CD4-positive, alpha-beta memory T cell (primary cell): ENCODE results near the gene GUCY2D. TPM values are rescaled to one million over a fixed set of nuclear protein-coding genes. Genes with fewer than 3 reads are reported as not detected.
"Not testable (repeated sequence)": the region's sequence is repeated elsewhere in the genome, so short reads cannot be mapped to it uniquely, and the experiment has no call there.

Experiments used
- CTCF ChIA-PET: fragments of 350-600 bp; sonication (Branson Sonifier 250); formaldehyde crosslinking; loops from one replicate; lab custom pipeline; 2021; ENCODE audit warnings: inconsistent platforms; ENCODE audit not compliant: partially characterized antibody; lab: Charles Lee
- POLR2A ChIA-PET: fragments of 350-600 bp; sonication (Branson Sonifier 250); formaldehyde crosslinking; loops from one replicate; lab custom pipeline; 2021; ENCODE audit not compliant: partially characterized antibody; lab: Charles Lee
- DNase-seq, 5 donors: peaks; one replicate each; pipeline versions ENCODE4 v3.0.0 to v3.0.0-alpha.2; 2020 to 2022; ENCODE audit warnings: mixed read lengths in 1 of 5
- H3K27ac ChIP-seq: one replicate; pipeline ENCODE4 v1.7.0; 2013; ENCODE audit warnings: low read depth, low read length
- H3K27me3 ChIP-seq: 2 replicates; pipeline ENCODE4 v1.7.0; 2013; ENCODE audit warnings: mild to moderate bottlenecking, low read length, moderate library complexity; ENCODE audit not compliant: insufficient read depth
- H3K36me3 ChIP-seq: 2 replicates; pipeline ENCODE4 v1.7.0; 2013; ENCODE audit warnings: mild to moderate bottlenecking, low read length, moderate library complexity; ENCODE audit not compliant: insufficient read depth
- H3K4me1 ChIP-seq: 2 replicates; pipeline ENCODE4 v1.7.0; 2013; ENCODE audit warnings: mild to moderate bottlenecking, low read length, moderate library complexity; ENCODE audit not compliant: insufficient read depth
- H3K4me3 ChIP-seq, 2 donors: one replicate each; pipeline ENCODE4 v1.7.0; 2013; ENCODE audit warnings: low read length in 2 of 2, mild to moderate bottlenecking in 1 of 2
- H3K9me3 ChIP-seq, 2 donors: one replicate each; pipeline ENCODE4 v1.7.0; 2013; ENCODE audit warnings: low read length in 2 of 2, control low read depth in 1 of 2; ENCODE audit not compliant: control insufficient read depth in 1 of 2
- H3K27ac Mint-ChIP-seq, 7 donors: one replicate each; pipeline ENCODE4 v1.8.0; 2020 to 2021; ENCODE audit warnings: mixed read lengths in 7 of 7, mild to moderate bottlenecking in 6 of 7, inconsistent platforms in 3 of 7, moderate library complexity in 3 of 7
- H3K27me3 Mint-ChIP-seq, 2 donors: one replicate each; pipeline ENCODE4 v1.8.0; 2020 to 2021; ENCODE audit warnings: mixed read lengths in 2 of 2
- H3K36me3 Mint-ChIP-seq, 2 donors: one replicate each; pipeline ENCODE4 v1.8.0; 2020 to 2021; ENCODE audit warnings: mixed read lengths in 2 of 2, inconsistent platforms in 1 of 2, mild to moderate bottlenecking in 1 of 2
- H3K4me1 Mint-ChIP-seq, 4 donors: one replicate each; pipeline ENCODE4 v1.8.0; 2020 to 2021; ENCODE audit warnings: mixed read lengths in 4 of 4, mild to moderate bottlenecking in 1 of 4
- H3K4me3 Mint-ChIP-seq, 8 donors: one replicate each; pipeline ENCODE4 v1.8.0; 2020 to 2021; ENCODE audit warnings: mixed read lengths in 8 of 8, mild to moderate bottlenecking in 7 of 8, moderate library complexity in 6 of 8, inconsistent platforms in 3 of 8
- H3K9me3 Mint-ChIP-seq, 8 donors: one replicate each; pipeline ENCODE4 v1.8.0; 2020 to 2021; ENCODE audit warnings: mixed read lengths in 8 of 8, mild to moderate bottlenecking in 5 of 8, inconsistent platforms in 3 of 8, moderate library complexity in 1 of 8
- intact Hi-C: fragments of 100-400 bp; cut with micrococcal nuclease; formaldehyde crosslinking; loops from one replicate; pipeline ENCODE4 v1.15.1; 2023
- polyA plus RNA-seq, 2 donors: library from polyadenylated mRNA; unstranded; fragments of 300-500 nt; fragmentation: Illumina TruSeq; gene quantifications; one replicate each; pipeline ENCODE4 v1.2.3, GENCODE V29; 2021
- total RNA-seq, 2 experiments: library from RNA; stranded (reverse); gene quantifications; one replicate each; pipeline ENCODE4 v1.2.3, GENCODE V29; 2021

GUCY2D gene
- total and polyA plus RNA-seq, 4 experiments from 2014 or later, result 0.18 TPM; not detected in 2

DNA sequence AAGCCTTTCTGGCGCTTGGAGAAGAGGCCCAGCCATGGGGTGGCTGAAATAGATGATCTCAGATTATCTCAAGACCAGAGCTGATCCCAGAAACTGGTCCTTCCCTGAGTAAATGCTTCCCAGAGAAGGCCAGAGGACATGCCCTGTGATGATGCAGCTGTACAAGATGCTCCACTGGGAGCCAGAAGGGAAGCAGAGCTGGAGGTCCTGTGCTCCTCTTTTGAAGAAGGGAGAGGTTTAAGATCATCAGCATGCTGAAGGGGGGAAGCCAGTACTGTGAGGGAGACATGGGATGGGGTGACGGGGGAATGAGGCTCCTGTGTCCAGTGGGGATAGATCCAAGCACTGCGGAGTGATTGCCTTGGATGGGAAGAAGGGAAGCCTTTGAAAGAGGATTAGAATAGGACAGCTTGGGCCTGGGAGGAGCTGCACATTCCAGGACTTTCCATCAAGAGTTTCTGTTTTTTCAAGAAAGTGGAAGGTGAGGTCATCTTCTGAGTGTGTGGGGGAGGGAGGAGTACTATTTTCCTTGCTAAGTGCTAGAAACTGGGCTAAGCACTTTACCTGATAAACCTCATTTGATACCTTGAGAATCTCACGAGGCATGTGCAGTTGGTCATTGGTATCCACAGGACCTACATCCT, 20.1 kb downstream of the GUCY2D start:
- no peak overlapping the region for H3K4me3 ChIP-seq

DNA sequence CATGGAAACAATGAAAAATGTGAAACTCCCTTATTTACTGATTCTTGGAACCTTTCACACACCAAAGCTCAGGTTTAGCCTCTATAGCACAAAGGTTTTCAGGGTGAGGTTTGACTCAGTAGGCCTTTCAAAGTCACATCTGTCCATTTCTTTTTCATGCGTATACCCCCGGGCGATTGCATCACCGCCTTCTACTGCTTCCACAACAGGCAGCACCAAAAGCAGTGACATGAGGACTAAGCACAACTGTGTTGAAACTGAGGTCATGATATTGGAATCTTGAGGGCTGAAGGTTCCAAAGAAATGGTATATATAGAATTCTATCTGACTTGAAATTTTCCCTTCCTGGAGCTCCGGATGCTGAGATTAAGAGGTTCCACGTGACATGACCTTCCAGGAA, 21.7 kb downstream of the GUCY2D start:
- H3K27me3 ChIP-seq, H3K4me3 Mint-ChIP-seq, H3K27ac ChIP-seq, DNase-seq, H3K9me3 Mint-ChIP-seq, H3K4me1 ChIP-seq, H3K27ac Mint-ChIP-seq, H3K36me3 Mint-ChIP-seq, H3K9me3 ChIP-seq, POLR2A ChIA-PET, H3K4me1 Mint-ChIP-seq, H3K4me3 ChIP-seq, H3K36me3 ChIP-seq, intact Hi-C loops: not testable (repeated sequence)
- peaks cover 21 to 37% of the 10 kb centered on the region in 2 donors for H3K27me3 Mint-ChIP-seq
- CTCF ChIA-PET, result interaction anchor here (2.1 kb wide), 1 partner anchor 34 kb away, joined by 4 read pairs; no protein-coding TSS in a partner anchor

More for the DNA sequence above, 20.1 kb downstream of the GUCY2D start:
- Mint-ChIP-seq H3K4me3 (no peak overlapping the region), H3K36me3 (no peaks in the 10 kb centered on the region), H3K27me3 (peaks cover 11 to 25% of the 10 kb centered on the region in 2 donors), H3K9me3 (no peaks in the 10 kb centered on the region), H3K4me1 (no peaks in the 10 kb centered on the region), H3K27ac (peak overlapping the region in 1 of 7 donors; percentile 14)
- Histone ChIP-seq H3K27me3 (no peaks in the 10 kb centered on the region), H3K27ac (no peak overlapping the region), H3K4me1 (no peaks in the 10 kb centered on the region), H3K36me3 (no peaks in the 10 kb centered on the region), H3K9me3 (no peaks in the 10 kb centered on the region)
- no peak for DNase-seq
- CTCF ChIA-PET, result interaction anchor here (1.4 kb wide), 1 partner anchor 13 kb away, joined by 3 read pairs; no protein-coding TSS in a partner anchor
- POLR2A ChIA-PET, result no interaction called here
- intact Hi-C loops, result no loop called here

DNA sequence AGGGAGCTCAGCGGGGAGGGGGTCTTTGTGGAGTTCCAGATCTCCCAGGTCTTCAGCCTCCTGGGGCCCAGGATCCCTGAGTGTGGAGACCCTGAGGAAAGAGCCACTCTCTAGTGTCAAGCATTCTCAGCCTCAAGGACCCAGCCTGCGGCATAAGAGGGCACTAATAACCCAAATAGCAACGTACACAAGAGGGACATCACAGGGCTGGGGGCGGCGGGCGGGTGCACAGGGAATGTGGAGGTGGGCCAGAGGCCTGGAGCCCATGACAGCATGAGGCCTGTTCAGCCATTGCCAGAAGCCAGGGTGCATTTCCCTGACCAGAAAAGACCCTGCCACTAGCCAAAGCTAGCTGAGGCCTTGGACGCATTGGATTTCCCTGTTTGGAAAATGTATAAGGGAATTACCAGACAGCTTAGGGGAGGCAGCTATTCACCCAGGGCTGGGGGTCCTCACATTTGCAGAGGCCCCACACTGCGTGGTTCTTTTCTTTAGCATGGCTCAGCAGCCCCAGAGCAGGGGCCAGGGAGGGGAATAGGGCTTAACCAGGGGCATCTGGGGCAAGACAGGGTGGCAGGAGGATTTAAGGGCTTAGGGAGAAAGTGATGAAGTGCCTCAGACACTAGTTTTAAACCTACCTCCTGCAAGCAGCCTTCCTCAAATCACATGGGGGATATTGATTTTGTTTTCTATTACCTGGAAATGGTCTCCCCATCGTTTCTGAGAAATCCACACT, 22.9 kb downstream of the GUCY2D start:
- ChIA-PET POLR2A (no interaction called here), CTCF (interaction anchor here (2.1 kb wide), 1 partner anchor 35 kb away, joined by 4 read pairs; no protein-coding TSS in a partner anchor)
- no peaks in the 10 kb centered on the region for H3K4me1 Mint-ChIP-seq
- Histone ChIP-seq H3K4me3 (no peak overlapping the region), H3K9me3 (no peaks in the 10 kb centered on the region), H3K27me3 (peaks cover 5% of the 10 kb centered on the region), H3K36me3 (no peaks in the 10 kb centered on the region), H3K4me1 (no peaks in the 10 kb centered on the region), H3K27ac (no peak overlapping the region)
- H3K27me3 Mint-ChIP-seq, result peaks cover 22 to 34% of the 10 kb centered on the region in 2 donors
- H3K27ac Mint-ChIP-seq, result no peak overlapping the region
- intact Hi-C loops, result no loop called here
- no peaks in the 10 kb centered on the region for H3K36me3 Mint-ChIP-seq
- no peak overlapping the region for H3K4me3 Mint-ChIP-seq
- DNase-seq, result no peak
- no peaks in the 10 kb centered on the region for H3K9me3 Mint-ChIP-seq

DNA sequence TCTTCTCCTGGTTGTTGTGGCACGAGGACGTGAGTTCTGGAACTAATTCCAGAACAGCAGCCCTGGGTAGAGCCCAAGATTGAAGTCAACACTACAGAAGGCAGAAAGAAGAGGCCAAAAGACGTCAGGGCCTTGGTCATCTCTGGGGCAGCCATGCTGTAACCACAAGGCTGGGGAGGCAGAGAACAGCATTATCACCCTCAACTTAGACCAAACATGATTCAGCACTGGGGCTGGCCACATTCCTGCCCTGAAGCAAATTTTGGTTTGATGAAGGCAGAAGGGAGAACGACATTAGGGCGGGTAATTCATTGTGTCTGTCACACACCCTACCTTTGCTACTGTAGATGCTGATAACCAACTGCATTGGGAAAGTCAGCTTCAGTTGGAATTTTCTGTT, 26.7 kb downstream of the GUCY2D start:
- Histone ChIP-seq H3K27me3 (peaks cover 8% of the 10 kb centered on the region), H3K9me3 (no peaks in the 10 kb centered on the region), H3K36me3 (no peaks in the 10 kb centered on the region), H3K4me3 (no peak overlapping the region), H3K27ac (no peak overlapping the region), H3K4me1 (no peaks in the 10 kb centered on the region)
- H3K27ac Mint-ChIP-seq, result no peak overlapping the region
- DNase-seq, result no peak
- ChIA-PET POLR2A (no interaction called here), CTCF (no interaction called here)
- H3K9me3 Mint-ChIP-seq, result no peaks in the 10 kb centered on the region
- intact Hi-C loops, result no loop called here
- peaks cover 29 to 45% of the 10 kb centered on the region in 2 donors for H3K27me3 Mint-ChIP-seq
- no peak overlapping the region for H3K4me3 Mint-ChIP-seq
- H3K36me3 Mint-ChIP-seq, result no peaks in the 10 kb centered on the region
- H3K4me1 Mint-ChIP-seq, result no peaks in the 10 kb centered on the region

DNA sequence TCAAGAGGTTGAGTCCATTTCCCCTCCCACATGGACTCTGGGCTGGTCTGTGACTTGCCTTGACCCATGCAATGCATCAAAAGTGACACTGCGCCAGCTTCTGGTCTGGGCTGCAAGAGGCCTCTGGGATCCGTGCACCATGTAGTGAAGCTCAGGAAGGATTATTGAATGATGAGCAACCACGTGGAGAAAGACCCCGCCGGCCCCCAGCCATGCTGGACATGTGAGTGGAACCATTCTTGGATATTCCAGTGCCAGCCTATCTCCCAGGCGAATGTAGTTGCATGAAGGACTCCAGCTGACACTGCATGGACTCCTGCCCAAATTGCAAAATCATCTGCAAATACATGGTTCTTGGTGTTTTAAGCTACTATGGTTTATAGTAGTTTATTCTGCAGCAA, 28.8 kb downstream of the GUCY2D start:
- H3K36me3 Mint-ChIP-seq, result no peaks in the 10 kb centered on the region
- POLR2A ChIA-PET, result no interaction called here
- Histone ChIP-seq H3K36me3 (no peaks in the 10 kb centered on the region), H3K27me3 (peaks cover 8% of the 10 kb centered on the region), H3K27ac (no peak overlapping the region), H3K9me3 (no peaks in the 10 kb centered on the region), H3K4me3 (no peak overlapping the region), H3K4me1 (no peaks in the 10 kb centered on the region)
- peaks cover 23 to 45% of the 10 kb centered on the region in 2 donors for H3K27me3 Mint-ChIP-seq
- no peaks in the 10 kb centered on the region for H3K4me1 Mint-ChIP-seq
- H3K27ac Mint-ChIP-seq, result no peak overlapping the region
- intact Hi-C loops, result no loop called here
- CTCF ChIA-PET, result no interaction called here
- no peak overlapping the region for H3K4me3 Mint-ChIP-seq
- no peaks in the 10 kb centered on the region for H3K9me3 Mint-ChIP-seq
- DNase-seq, result no peak

DNA sequence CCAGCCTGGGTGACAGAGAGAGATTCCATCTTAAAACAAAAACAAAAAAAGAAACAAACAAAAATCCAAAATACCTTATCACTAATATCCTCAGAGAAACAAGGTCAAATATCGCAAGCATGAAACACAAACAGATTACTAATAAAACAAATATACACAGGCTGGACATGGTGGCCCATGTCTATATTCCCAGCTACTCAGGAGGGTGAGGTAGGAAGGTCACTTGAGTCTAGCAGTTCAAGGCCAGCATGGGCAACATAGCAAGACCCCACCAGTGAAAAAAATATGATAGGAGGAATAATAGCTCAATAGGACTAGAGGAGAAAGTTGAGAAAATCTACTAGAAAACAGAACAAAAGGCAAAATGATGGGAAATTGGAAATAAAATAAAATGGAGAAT, 29.5 kb downstream of the GUCY2D start:
- peaks cover 8% of the 10 kb centered on the region for H3K27me3 ChIP-seq
- intact Hi-C loops, result no loop called here
- Mint-ChIP-seq H3K36me3 (no peaks in the 10 kb centered on the region), H3K4me3 (peak overlapping the region in 1 of 8 donors; percentile 36), H3K27me3 (peaks cover 23 to 44% of the 10 kb centered on the region in 2 donors), H3K9me3 (no peaks in the 10 kb centered on the region), H3K27ac (no peak overlapping the region), H3K4me1 (no peaks in the 10 kb centered on the region)
- DNase-seq, result no peak
- H3K4me3 ChIP-seq, result no peak overlapping the region
- ChIA-PET CTCF (no interaction called here), POLR2A (interaction anchor here (0.7 kb wide), 1 partner anchor 199 kb away, joined by 3 read pairs; no protein-coding TSS in a partner anchor)
- no peaks in the 10 kb centered on the region for H3K9me3 ChIP-seq
- no peak overlapping the region for H3K27ac ChIP-seq
- H3K4me1 ChIP-seq, result no peaks in the 10 kb centered on the region
- no peaks in the 10 kb centered on the region for H3K36me3 ChIP-seq

DNA sequence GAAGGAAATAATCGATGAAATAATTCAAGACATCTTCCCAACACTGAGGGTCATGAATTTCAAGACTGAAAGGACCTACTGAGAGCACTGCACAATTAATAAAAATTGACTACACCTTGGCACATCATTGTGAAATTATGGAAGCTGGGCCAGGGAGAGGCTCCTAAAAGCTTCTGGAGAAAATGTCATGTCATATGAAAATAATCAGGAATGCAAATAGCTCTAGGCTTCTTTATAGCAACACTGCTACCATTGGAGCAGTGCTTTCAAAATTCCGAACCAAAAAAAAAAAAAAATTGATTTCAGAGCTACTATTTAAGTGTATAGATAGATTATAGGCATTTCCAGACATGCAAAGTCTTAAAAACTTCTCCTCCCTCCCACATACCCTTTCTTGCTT, 30.0 kb downstream of the GUCY2D start:
- Histone ChIP-seq H3K36me3 (no peaks in the 10 kb centered on the region), H3K4me3 (no peak overlapping the region), H3K27ac (no peak overlapping the region), H3K4me1 (no peaks in the 10 kb centered on the region), H3K27me3 (peaks cover 8% of the 10 kb centered on the region), H3K9me3 (no peaks in the 10 kb centered on the region)
- no peaks in the 10 kb centered on the region for H3K4me1 Mint-ChIP-seq
- peaks cover 24 to 42% of the 10 kb centered on the region in 2 donors for H3K27me3 Mint-ChIP-seq
- H3K4me3 Mint-ChIP-seq, result no peak overlapping the region
- POLR2A ChIA-PET, result interaction anchor here (0.7 kb wide), 1 partner anchor 200 kb away, joined by 3 read pairs; no protein-coding TSS in a partner anchor
- H3K9me3 Mint-ChIP-seq, result peaks cover 0 to 2% (median 0%) of the 10 kb centered on the region in 8 donors
- DNase-seq, result no peak
- peaks cover 0 to 2% of the 10 kb centered on the region in 2 donors for H3K36me3 Mint-ChIP-seq
- CTCF ChIA-PET, result no interaction called here
- H3K27ac Mint-ChIP-seq, result no peak overlapping the region
- intact Hi-C loops, result no loop called here
